Measurements from ENCODE around the gene BNIP2. TPM values are rescaled to one million over a fixed set of nuclear protein-coding genes. Genes with fewer than 3 reads are reported as not detected.
"Not testable (repeated sequence)": the region's sequence is repeated elsewhere in the genome, so short reads cannot be mapped to it uniquely, and the experiment has no call there.

Gene BNIP2
- total RNA-seq, 1 donor from 2014 or later: 322 TPM

- DNase-seq: peak; percentile 76
These were observed 1.3 kb downstream of the BNIP2 start for GRCh38 chr15:59687836-59688235.

DNA sequence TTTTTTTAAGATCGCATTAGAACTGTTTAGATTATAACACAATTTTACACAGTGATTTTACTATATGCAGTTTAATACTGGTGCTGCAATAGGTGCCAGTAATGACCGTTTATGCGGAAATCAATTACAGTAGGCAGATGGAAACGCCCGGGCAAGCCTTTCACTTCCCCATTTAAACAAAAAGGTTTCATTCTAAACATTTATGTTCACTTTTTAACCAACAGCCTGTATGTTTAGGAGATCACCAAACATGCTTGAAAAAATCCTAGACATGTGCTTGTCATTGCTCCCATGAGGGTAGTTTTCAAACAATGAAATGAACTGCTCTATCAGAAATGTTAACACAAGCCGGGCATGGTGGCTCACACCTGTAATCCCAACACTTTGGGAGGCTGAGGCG, 2.7 kb downstream of the BNIP2 start:
- peak; percentile 20 for DNase-seq

GRCh38 chr15:59685737-59686297, 3.3 kb downstream of the BNIP2 start:
- DNase-seq: peak; percentile 82

DNA sequence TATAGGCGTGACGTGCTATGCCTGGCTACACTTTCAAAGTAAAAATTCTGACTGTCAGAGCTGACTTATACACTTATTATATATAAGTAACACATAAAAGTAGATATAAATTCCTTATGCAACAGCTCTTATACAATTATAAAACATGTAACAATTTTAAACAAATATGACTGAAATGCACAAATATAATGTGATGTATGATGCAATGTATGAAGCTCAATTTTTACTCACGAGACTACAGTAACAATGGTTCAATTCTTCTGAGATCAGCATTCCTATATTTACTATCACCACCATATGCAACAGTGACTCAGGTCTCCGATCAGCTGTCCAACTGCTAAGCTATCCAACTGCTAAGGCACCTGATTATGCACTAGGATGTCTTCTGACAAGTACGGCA, 8.2 kb downstream of the BNIP2 start:
- DNase-seq: no peak

DNA sequence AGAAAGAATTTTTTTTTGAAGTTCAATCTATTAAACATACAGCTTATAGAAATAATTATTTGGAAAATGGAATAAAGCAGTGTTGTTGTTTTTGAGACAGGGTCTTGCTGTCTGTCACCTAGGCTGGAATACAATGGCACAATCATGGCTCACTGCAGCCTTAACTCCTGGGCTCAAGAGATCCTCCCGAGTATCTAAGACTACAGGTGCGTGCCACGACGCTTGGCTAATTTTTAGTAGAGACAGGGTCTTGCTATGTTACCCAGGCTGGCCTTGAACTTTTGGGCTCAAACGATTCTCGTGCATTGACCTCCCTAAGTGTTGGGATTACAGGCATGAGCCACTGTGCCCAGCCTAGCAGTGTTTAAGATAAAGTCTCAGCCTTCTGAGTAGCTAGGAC, 8.8 kb downstream of the BNIP2 start:
- DNase-seq: no peak

GRCh38 chr15:59678620-59679019, 10.5 kb downstream of the BNIP2 start:
- DNase-seq: peak; percentile 89

DNA sequence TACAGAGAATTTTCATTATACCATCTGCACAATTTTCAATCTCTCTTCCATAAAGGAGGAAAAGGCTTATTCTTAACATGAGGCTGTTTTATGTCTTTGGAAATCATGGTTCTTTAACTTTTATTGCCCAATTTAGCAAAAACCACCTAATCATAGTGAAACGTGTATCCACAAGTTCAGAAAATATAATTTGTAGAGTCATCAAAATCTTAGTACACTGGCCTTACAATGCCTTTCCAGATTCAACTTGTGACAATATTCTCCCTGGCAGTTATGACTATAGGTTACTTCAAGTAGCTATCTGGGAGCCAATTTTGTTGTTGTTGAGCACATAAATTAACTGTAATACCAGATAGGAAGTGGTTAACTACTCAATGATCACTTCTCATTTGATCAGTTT, 10.9 kb downstream of the BNIP2 start:
- DNase-seq: peak; percentile 15

- no peak for DNase-seq
These were observed 12.6 kb downstream of the BNIP2 start for GRCh38 chr15:59676565-59676964.

- DNase-seq: no peak
These were observed 14.7 kb downstream of the BNIP2 start for GRCh38 chr15:59674361-59674877.

GRCh38 chr15:59668556-59668955, 20.6 kb downstream of the BNIP2 start:
- no peak for DNase-seq

DNA sequence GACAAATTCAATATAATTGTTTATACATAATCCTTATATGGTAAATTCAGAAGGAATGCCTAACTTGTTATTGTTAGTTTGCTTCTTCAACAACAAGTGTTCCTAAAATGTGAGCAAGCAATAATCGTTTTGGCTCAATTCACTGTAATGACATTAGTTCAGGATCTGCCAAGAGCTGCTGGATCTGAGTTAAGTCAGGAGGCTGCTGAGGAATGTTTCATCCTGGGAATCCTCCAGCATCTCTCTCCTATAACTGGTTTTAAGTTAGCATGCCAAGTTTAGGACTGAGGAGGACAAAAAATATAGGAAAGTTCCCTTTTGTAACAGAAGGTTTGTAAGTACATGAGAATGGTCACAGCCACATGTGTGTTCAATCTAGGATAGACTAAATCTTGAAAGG, 26.9 kb downstream of the BNIP2 start:
- no peak for DNase-seq

DNA sequence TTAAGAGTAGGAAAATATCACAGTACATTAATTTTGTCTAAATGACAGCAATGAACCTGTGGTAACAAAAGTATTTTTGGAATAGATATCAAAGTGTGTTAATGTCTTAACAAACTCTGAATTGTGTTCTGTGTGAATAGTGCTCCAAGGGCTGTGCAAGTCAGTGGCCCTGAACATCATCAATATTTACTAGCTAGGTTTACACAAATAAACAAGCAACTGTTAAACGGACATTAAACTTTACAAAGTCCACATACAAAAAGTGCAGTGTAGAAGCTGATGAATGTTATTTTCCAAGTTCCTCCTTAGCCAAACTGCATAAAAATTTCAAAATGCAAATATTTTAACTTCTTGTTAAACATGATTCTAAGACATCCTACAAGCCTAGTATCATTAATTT, 29.8 kb downstream of the BNIP2 start:
- no peak for DNase-seq

DNA sequence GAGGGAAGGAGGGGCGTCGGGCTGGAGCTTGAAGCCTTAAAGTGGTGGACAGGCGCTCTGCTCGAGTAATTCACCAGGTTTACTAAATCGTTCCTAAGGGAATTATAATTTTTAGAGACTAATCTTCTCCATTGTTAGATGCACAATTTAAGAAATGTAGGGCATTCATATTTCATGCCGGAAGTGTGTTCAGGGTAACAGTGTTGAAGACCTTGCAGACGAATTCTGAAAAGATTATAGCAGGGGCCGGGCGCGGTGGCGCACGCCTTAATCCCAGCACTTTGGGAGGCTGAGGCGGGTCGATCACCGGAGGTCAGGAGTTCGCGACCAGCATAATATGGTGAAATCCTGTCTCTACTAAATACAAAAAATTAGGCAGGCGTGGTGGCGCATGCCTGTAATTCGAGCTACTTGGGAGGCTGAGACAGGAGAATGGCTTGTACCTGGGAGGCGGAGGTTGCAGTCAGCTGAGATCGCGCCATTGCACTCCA, 31.4 kb downstream of the BNIP2 start:
- no peak for DNase-seq

DNA sequence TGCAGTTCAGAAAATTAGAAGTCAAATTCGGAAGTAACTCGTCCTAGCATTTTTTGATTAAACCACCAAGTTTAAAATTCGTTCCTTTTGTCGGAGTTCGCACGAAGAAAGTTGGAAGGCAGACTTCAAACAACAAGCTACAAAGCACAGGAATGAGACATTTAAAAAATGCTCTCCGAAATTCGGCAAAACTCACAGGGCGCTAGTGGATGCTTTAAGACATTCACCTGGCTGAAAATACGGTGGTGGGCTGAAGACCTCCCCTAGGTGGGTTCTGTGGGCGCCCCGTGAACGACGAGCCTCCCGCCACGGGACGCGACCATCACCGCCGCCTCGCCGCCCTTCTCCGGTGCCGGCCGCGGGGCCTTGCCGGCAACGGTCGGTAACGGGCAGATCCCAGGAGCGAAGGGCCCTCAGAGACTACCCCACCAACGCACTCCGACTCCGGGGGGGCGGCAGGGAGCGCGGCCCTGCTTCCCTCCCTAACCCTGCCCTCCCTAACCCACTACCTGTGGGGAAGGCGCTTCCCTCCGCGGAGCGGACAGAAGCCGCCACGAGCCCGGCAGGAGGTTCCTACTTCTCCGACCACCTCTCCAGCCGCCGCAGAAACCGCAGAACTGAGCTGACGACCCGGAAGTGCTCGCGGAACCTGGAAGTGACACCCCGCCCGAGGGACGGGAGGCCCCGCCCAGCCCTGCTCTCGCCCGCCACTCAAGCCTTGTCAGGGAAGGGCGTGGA, 32.1 kb downstream of the BNIP2 start, which contains the start of gene GTF2A2:
GTF2A2 (minus strand) TSS at position 619 of the 738 bp plus-strand sequence. CDS start 5,238 bp downstream, outside the sequence.
- peak; percentile 96 for DNase-seq

- DNase-seq: no peak
These were observed 35.1 kb downstream of the BNIP2 start for GRCh38 chr15:59654046-59654445.

DNA sequence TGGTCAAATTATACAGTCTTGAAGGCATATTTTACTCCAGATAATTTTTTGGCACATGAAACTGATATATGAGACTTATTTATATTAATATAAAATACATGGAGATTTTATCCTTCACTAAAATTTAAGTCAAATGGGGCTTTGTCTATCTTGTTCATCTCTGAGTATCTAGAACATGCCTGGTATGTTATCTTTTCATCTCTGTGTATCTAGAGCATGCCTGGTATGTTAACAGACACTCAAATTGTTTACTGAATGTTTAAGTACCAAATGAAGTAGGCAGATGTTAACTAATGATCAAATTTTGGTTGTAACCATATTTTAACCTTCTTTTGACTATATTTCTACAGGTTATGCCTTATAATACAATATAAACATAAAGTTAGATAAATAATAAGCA, 39.5 kb downstream of the BNIP2 start:
- DNase-seq: no peak

- DNase-seq: no peak
These were observed 42.0 kb downstream of the BNIP2 start for GRCh38 chr15:59647085-59647484.

DNA sequence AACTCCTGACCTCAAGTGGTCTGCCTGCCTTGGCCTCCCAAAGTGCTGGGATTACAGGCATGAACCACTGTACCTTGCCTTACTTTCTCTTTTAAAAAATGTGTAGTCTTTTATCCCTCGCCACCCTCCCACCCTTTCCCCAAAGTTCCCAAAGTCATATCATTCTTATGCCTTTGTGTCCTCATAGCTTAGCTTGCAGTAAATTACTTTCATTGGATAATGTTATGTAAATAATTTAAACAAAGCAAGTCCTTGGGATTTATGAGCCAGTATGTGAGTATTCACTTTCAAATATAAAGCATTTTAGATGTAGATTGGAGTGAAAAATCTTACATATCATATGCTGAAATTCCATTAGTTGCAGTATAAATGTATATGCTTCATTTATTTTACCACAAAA, 42.8 kb downstream of the BNIP2 start:
- DNase-seq: no peak

GRCh38 chr15:59645812-59646211, 43.3 kb downstream of the BNIP2 start:
- DNase-seq: not testable (repeated sequence)

GRCh38 chr15:59644756-59645155, 44.4 kb downstream of the BNIP2 start:
- DNase-seq: no peak

DNA sequence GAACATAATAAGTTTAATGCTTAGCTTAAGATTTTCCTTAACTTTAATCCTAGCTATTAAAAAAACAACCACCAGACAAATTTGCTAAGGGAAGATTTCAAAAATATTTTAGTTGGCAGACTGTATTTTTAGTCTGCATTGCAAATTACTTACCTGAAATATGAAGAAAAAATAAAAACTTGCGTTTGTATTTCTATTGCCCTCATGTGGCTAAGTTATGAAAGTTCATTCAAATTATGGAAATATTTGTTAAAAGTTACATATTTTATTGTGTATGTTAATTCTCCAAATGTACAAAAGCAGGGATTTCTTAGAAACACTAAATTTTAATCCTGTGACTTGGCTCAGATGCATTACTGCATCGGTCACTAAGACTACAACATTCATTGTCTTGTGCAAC, 46.8 kb downstream of the BNIP2 start:
- peak; percentile 11 for DNase-seq

DNA sequence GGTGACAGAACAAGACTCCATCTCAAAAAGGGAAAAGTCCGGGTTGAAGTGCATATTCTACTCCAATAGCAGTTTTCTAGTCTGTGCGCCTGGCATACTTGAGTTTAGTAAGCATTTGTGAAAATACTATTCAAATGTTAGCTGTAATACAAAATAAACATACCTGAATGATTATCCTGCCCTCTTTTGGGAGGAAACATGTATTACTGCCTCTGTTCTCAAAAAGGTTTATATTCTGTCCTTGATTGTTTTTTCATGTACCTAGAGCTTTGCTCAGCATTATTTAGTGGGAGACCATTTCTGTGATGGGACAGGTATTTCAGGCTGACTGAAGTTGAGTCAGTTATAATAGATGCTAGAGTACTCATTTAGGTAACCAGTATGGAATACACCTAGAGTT, 51.6 kb downstream of the BNIP2 start:
- peak; percentile 4 for DNase-seq

GRCh38 chr15:59636184-59636583, 52.9 kb downstream of the BNIP2 start:
- DNase-seq: no peak

DNA sequence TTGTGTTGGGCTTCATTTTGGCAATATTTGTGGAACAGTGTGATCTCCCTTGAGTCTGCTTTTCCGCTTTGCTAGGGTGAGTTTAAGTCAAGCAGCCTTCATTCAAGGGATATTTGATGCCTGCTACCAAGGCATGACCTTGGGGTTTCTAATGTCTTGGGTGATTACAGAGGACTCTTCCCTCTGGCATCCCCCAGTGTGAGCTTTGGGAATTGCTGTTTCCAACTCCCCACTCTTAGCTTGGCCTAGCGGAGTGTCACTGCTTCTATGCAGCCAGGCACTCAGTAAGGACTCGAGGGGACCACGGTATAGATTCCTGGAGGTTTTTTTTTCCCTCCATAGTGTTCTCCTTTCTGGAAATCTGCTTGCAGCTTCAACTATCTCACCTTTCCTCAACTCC, 56.4 kb downstream of the BNIP2 start:
- no peak for DNase-seq
